ENCODE results near the gene DDX42. TPM values are rescaled to one million over a fixed set of nuclear protein-coding genes. Genes with fewer than 3 reads are reported as not detected.

Gene DDX42
- total RNA-seq, 2 donors from 2014 or later = 92.9 to 157 TPM

GRCh38 chr17:63834431-63835166 is 60.6 kb downstream of the DDX42 start:
- Histone ChIP-seq H3K4me3 (no peak overlapping the region), H3K36me3 (peaks cover 77% of the 10 kb centered on the region), H3K27ac (peak overlapping the region in 1 of 2 donors; percentile 7), H3K4me1 (ENCODE audit: control insufficient read depth in 1 of 2, low read depth in 2 of 2) (peaks cover 21 to 44% of the 10 kb centered on the region in 2 donors), H3K9me3 (no peaks in the 10 kb centered on the region), H3K27me3 (replicated peaks; ENCODE audit: insufficient read depth) (no peaks in the 10 kb centered on the region)
- TF ChIP-seq CTCF (IDR thresholded peaks at IDR 0.05) = peak; percentile 35
- no peak for ATAC-seq (ENCODE audit: insufficient number of reproducible peaks, low FRiP score, low read depth)
- no peak for DNase-seq (ENCODE audit: low spot score)

GRCh38 chr17:63835167-63835720 is 61.3 kb downstream of the DDX42 start:
- no peaks in the 10 kb centered on the region for H3K27me3 ChIP-seq (replicated peaks; ENCODE audit: insufficient read depth)
- H3K4me3 ChIP-seq = no peak overlapping the region
- DNase-seq (ENCODE audit: low spot score) (no peak), ATAC-seq (ENCODE audit: insufficient number of reproducible peaks, low FRiP score, low read depth) (no peak)
- H3K9me3 ChIP-seq = no peaks in the 10 kb centered on the region
- TF ChIP-seq CTCF (IDR thresholded peaks at IDR 0.05) = no peak
- H3K36me3 ChIP-seq = peaks cover 70% of the 10 kb centered on the region
- no peak overlapping the region for H3K27ac ChIP-seq
- H3K4me1 ChIP-seq (ENCODE audit: control insufficient read depth in 1 of 2, low read depth in 2 of 2) = peaks cover 27 to 46% of the 10 kb centered on the region in 2 donors

GRCh38 chr17:63836811-63837210 is 62.8 kb downstream of the DDX42 start:
- no peak for TF ChIP-seq CTCF (IDR thresholded peaks at IDR 0.05)
- H3K27ac ChIP-seq = peak overlapping the region; percentile 93 to 94

GRCh38 chr17:63837480-63837879 is 63.5 kb downstream of the DDX42 start:
- no peak overlapping the region for H3K4me3 ChIP-seq
- H3K27me3 ChIP-seq (replicated peaks; ENCODE audit: insufficient read depth) = no peaks in the 10 kb centered on the region
- peak overlapping the region; percentile 93 to 94 for H3K27ac ChIP-seq
- H3K36me3 ChIP-seq = peaks cover 48% of the 10 kb centered on the region
- DNase-seq (ENCODE audit: low spot score) (no peak), ATAC-seq (ENCODE audit: insufficient number of reproducible peaks, low FRiP score, low read depth) (no peak)
- H3K4me1 ChIP-seq (ENCODE audit: control insufficient read depth in 1 of 2, low read depth in 2 of 2) = peaks cover 37 to 60% of the 10 kb centered on the region in 2 donors
- no peaks in the 10 kb centered on the region for H3K9me3 ChIP-seq
- TF ChIP-seq CTCF (IDR thresholded peaks at IDR 0.05) = no peak

More at GRCh38 chr17:63836811-63837210, 62.8 kb downstream of the DDX42 start:
- Histone ChIP-seq H3K27me3 (replicated peaks; ENCODE audit: insufficient read depth) (no peaks in the 10 kb centered on the region), H3K4me3 (no peak overlapping the region), H3K4me1 (ENCODE audit: control insufficient read depth in 1 of 2, low read depth in 2 of 2) (peaks cover 37 to 60% of the 10 kb centered on the region in 2 donors), H3K36me3 (peaks cover 55% of the 10 kb centered on the region), H3K9me3 (no peaks in the 10 kb centered on the region)
- ATAC-seq (ENCODE audit: insufficient number of reproducible peaks, low FRiP score, low read depth) = no peak
- DNase-seq (ENCODE audit: low spot score) = no peak

GRCh38 chr17:63837962-63838600 is 64.1 kb downstream of the DDX42 start:
- ATAC-seq (ENCODE audit: insufficient number of reproducible peaks, low FRiP score, low read depth) (no peak), DNase-seq (ENCODE audit: low spot score) (no peak)
- peaks cover 37 to 60% of the 10 kb centered on the region in 2 donors for H3K4me1 ChIP-seq (ENCODE audit: control insufficient read depth in 1 of 2, low read depth in 2 of 2)
- peaks cover 42% of the 10 kb centered on the region for H3K36me3 ChIP-seq
- H3K27me3 ChIP-seq (replicated peaks; ENCODE audit: insufficient read depth) = no peaks in the 10 kb centered on the region
- H3K9me3 ChIP-seq = no peaks in the 10 kb centered on the region
- peak overlapping the region; percentile 58 for H3K4me3 ChIP-seq
- H3K27ac ChIP-seq = peak overlapping the region; percentile 93 to 94
- TF ChIP-seq CTCF (IDR thresholded peaks at IDR 0.05) = no peak
